Esophagus muscularis mucosa (tissue), 4 donors: Measurements from ENCODE around the gene PTPRD. TPM values are rescaled to one million over a fixed set of nuclear protein-coding genes. Genes with fewer than 3 reads are reported as not detected.

Experiments
- DNase-seq: peaks from one replicate; pipeline ENCODE4 v3.0.0-alpha.2; 2017; ENCODE audit errors: extremely low spot score
- H3K27ac ChIP-seq, 4 donors: fragments of 200-600 bp; sonication (generic); replicated peaks in 1 of 4; 1 replicate in 3 of 4; 2 replicates in 1 of 4; pipeline ENCODE4 v1.5.1; 2016 to 2019; ENCODE audit warnings: mild to moderate bottlenecking in 1 of 4
- H3K27me3 ChIP-seq, 4 donors: fragments of 200-600 bp; sonication (generic); one replicate each; pipeline versions ENCODE4 v1.5.1 to v1.6.0; 2016 to 2019
- H3K36me3 ChIP-seq, 4 donors: fragments of 200-600 bp; sonication (generic); one replicate each; pipeline ENCODE4 v1.5.1; 2016 to 2019
- H3K4me1 ChIP-seq, 4 donors: fragments of 200-600 bp; sonication (generic); one replicate each; pipeline ENCODE4 v1.5.1; 2016 to 2019
- H3K4me3 ChIP-seq, 4 donors: fragments of 200-600 bp; sonication (generic); 1 replicate in 2 of 4; 2 replicates in 2 of 4; pipeline ENCODE4 v1.5.1; 2016 to 2019; ENCODE audit warnings: mild to moderate bottlenecking in 4 of 4, moderate library complexity in 1 of 4
- H3K9me3 ChIP-seq, 4 donors: fragments of 200-600 bp; sonication (generic); 1 replicate in 3 of 4; 2 replicates in 1 of 4; pipeline ENCODE4 v1.5.1; 2016 to 2019
- EP300 ChIP-seq: sonication (generic); formaldehyde crosslinking; IDR thresholded peaks from one replicate; pipeline ENCODE4 v1.6.1; 2017; ENCODE audit warnings: antibody characterized with exemption
- POLR2A ChIP-seq: fragments of 450-650 bp; IDR thresholded peaks from one replicate; pipeline ENCODE4 v1.6.1; 2017; ENCODE audit warnings: antibody characterized with exemption, moderate library complexity, mild to moderate bottlenecking, low read depth
- POLR2AphosphoS5 ChIP-seq, 2 donors: sonication (generic); formaldehyde crosslinking; IDR thresholded peaks; one replicate each; pipeline ENCODE4 v1.6.1; 2017; ENCODE audit warnings: antibody characterized with exemption in 2 of 2
- WGBS: methylation state at CpG from one replicate; pipeline ENCODE4 v1.1.5; 2018; 5-methylcytosine and 5-hydroxymethylcytosine counted together
- intact Hi-C: fragments of 100-400 bp; cut with DNase I; formaldehyde crosslinking; loops from one replicate; pipeline ENCODE4 v1.15.1; 2023
- total RNA-seq, 4 donors: library from RNA; depleted of rRNA; stranded (reverse); fragments of >200 nt; gene quantifications; one replicate each; pipeline versions ENCODE4 v1.1.0 to v1.2.1, GENCODE V29; 2016
- TF ChIP-seq, protein P1 (sequence below), 3 experiments: fragments of 200-600 bp in 2 of 3; fragments of 450-650 bp in 1 of 3; sonication (generic) in 2 of 3; IDR thresholded peaks; one replicate each; pipeline ENCODE4 v1.5.1; 2017 to 2019; ENCODE audit warnings: antibody characterized with exemption in 3 of 3, mild to moderate bottlenecking in 2 of 3, moderate library complexity in 1 of 3

PTPRD gene
- total RNA-seq, 4 donors from 2014 or later, result 4.1 to 6.6 (median 5.0) TPM

GRCh38 chr9:9924376-9924775, 688.4 kb downstream of the PTPRD start:
- WGBS, result 59% methylated on average over 3 of the region's 3 CpGs
- DNase-seq, result no peak
- TF ChIP-seq POLR2AphosphoS5 (IDR thresholded peaks at IDR 0.05) (no peak), EP300 (no peak)
- Histone ChIP-seq H3K4me3 (no peak overlapping the region), H3K9me3 (no peaks in the 10 kb centered on the region), H3K27ac (no peak overlapping the region), H3K27me3 (no peaks in the 10 kb centered on the region), H3K36me3 (no peaks in the 10 kb centered on the region), H3K4me1 (no peaks in the 10 kb centered on the region)
- intact Hi-C loops, result no loop called here

- no peaks in the 10 kb centered on the region for H3K4me1 ChIP-seq
- no peaks in the 10 kb centered on the region for H3K27me3 ChIP-seq
- no peak overlapping the region for H3K4me3 ChIP-seq
- TF ChIP-seq POLR2A (no peak), POLR2AphosphoS5 (IDR thresholded peaks at IDR 0.05) (no peak), EP300 (no peak)
- TF ChIP-seq, protein P1, sequence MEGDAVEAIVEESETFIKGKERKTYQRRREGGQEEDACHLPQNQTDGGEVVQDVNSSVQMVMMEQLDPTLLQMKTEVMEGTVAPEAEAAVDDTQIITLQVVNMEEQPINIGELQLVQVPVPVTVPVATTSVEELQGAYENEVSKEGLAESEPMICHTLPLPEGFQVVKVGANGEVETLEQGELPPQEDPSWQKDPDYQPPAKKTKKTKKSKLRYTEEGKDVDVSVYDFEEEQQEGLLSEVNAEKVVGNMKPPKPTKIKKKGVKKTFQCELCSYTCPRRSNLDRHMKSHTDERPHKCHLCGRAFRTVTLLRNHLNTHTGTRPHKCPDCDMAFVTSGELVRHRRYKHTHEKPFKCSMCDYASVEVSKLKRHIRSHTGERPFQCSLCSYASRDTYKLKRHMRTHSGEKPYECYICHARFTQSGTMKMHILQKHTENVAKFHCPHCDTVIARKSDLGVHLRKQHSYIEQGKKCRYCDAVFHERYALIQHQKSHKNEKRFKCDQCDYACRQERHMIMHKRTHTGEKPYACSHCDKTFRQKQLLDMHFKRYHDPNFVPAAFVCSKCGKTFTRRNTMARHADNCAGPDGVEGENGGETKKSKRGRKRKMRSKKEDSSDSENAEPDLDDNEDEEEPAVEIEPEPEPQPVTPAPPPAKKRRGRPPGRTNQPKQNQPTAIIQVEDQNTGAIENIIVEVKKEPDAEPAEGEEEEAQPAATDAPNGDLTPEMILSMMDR (IDR thresholded peaks at IDR 0.05), result no peak
- no peaks in the 10 kb centered on the region for H3K9me3 ChIP-seq
- no peaks in the 10 kb centered on the region for H3K36me3 ChIP-seq
- no peak overlapping the region for H3K27ac ChIP-seq
- no peak for DNase-seq
- WGBS, result 73% methylated on average over 2 of the region's 2 CpGs
- intact Hi-C loops, result no loop called here
Observed at GRCh38 chr9:9921805-9922204, 691.0 kb downstream of the PTPRD start.

- 68% methylated on average over 7 of the region's 7 CpGs for WGBS
- DNase-seq, result no peak
- H3K4me3 ChIP-seq, result no peak overlapping the region
- peaks cover 0 to 10% (median 2%) of the 10 kb centered on the region in 4 donors for H3K9me3 ChIP-seq
- no peak overlapping the region for H3K27ac ChIP-seq
- H3K27me3 ChIP-seq, result no peaks in the 10 kb centered on the region
- intact Hi-C loops, result no loop called here
- TF ChIP-seq POLR2A (no peak), POLR2AphosphoS5 (IDR thresholded peaks at IDR 0.05) (no peak), EP300 (no peak)
- TF ChIP-seq, protein P1 (IDR thresholded peaks at IDR 0.05), result no peak
- no peaks in the 10 kb centered on the region for H3K36me3 ChIP-seq
- H3K4me1 ChIP-seq, result no peaks in the 10 kb centered on the region
Observed at GRCh38 chr9:9920425-9921060, 692.3 kb downstream of the PTPRD start.

DNA sequence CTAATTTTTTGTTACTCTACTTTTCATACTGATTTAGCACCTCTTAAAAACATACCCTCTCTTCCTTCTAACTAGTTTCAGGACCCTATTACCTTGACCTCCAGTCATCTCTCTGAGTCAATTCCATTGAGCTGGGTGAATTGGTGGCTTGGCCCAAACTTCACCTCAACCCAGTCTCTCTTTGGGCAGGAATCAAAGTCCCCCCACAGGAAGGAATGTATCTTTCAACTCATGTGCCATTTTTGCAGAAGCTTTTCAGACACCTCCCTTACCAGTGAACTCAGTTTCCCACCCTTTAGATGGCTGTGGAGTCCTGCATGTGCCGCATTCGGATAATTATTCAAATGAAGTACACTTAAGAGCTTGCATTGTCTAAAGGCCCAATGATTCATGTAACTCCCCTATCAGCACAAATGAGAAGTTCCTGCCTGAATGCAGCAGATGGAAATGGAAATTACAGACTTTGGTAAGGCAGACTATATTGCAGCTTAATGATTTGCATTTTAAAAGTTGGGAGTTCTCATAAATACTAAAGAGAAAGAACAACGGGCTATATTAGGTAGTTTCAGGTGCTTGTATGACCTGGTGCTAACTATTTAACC, 693.5 kb downstream of the PTPRD start:
- Histone ChIP-seq H3K27ac (no peak overlapping the region), H3K27me3 (no peaks in the 10 kb centered on the region), H3K36me3 (no peaks in the 10 kb centered on the region), H3K4me3 (no peak overlapping the region), H3K4me1 (no peaks in the 10 kb centered on the region), H3K9me3 (peaks cover 0 to 16% (median 5%) of the 10 kb centered on the region in 4 donors)
- intact Hi-C loops, result no loop called here
- TF ChIP-seq POLR2AphosphoS5 (IDR thresholded peaks at IDR 0.05) (no peak), POLR2A (no peak)
- WGBS, result 85% methylated on average over 3 of the region's 3 CpGs
- DNase-seq, result no peak

- DNase-seq, result no peak
- H3K27me3 ChIP-seq, result no peaks in the 10 kb centered on the region
- intact Hi-C loops, result no loop called here
- no peaks in the 10 kb centered on the region for H3K4me1 ChIP-seq
- H3K36me3 ChIP-seq, result no peaks in the 10 kb centered on the region
- H3K27ac ChIP-seq, result no peak overlapping the region
- TF ChIP-seq, protein P1 (IDR thresholded peaks at IDR 0.05), result no peak
- TF ChIP-seq EP300, result no peak
- TF ChIP-seq POLR2AphosphoS5 (IDR thresholded peaks at IDR 0.05), result no peak
- TF ChIP-seq POLR2A, result no peak
- H3K9me3 ChIP-seq, result peaks cover 0 to 16% (median 5%) of the 10 kb centered on the region in 4 donors
- H3K4me3 ChIP-seq, result no peak overlapping the region
Observed at GRCh38 chr9:9917400-9917799, 695.4 kb downstream of the PTPRD start.
